Right atrium auricular region (tissue), 2 donors: ENCODE results near the gene TMEM271. TPM values are rescaled to one million over a fixed set of nuclear protein-coding genes. Genes with fewer than 3 reads are reported as not detected.

Experiments used
- DNase-seq: peaks from one replicate; pipeline ENCODE4 v3.0.0-alpha.2; 2019; ENCODE audit warnings: low spot score
- H3K27ac ChIP-seq, 2 donors: fragments of 200-600 bp; sonication (generic); 1 replicate in 1 of 2; 2 replicates in 1 of 2; pipeline ENCODE4 v1.5.1; 2016 to 2019
- H3K27me3 ChIP-seq, 2 donors: fragments of 200-600 bp; sonication (generic); one replicate each; pipeline versions ENCODE4 v1.5.1 to v1.6.0; 2017 to 2019
- H3K36me3 ChIP-seq: fragments of 200-600 bp; sonication (generic); one replicate; pipeline ENCODE4 v1.5.1; 2016
- H3K4me1 ChIP-seq, 2 donors: fragments of 200-600 bp; sonication (generic); one replicate each; pipeline versions ENCODE4 v1.5.1 to v1.6.0; 2017 to 2019
- H3K4me3 ChIP-seq, 2 donors: fragments of 200-600 bp; sonication (generic); 1 replicate in 1 of 2; 2 replicates in 1 of 2; pipeline ENCODE4 v1.5.1; 2017 to 2019; ENCODE audit warnings: mild to moderate bottlenecking in 1 of 2, moderate library complexity in 1 of 2
- H3K9me3 ChIP-seq, 2 donors: fragments of 200-600 bp; sonication (generic); one replicate each; pipeline ENCODE4 v1.5.1; 2019
- total RNA-seq, 2 donors: library from RNA; depleted of rRNA; stranded (reverse); fragments of >200 nt; gene quantifications; one replicate each; pipeline ENCODE4 v1.1.0, GENCODE V29; 2016
- TF ChIP-seq, protein P1 (sequence below), 2 donors: fragments of 200-600 bp; sonication (generic); IDR thresholded peaks; one replicate each; pipeline ENCODE4 v1.5.1; 2019; ENCODE audit warnings: antibody characterized with exemption in 2 of 2

Gene TMEM271
- total RNA-seq, 2 donors from 2014 or later, result not detected

DNA sequence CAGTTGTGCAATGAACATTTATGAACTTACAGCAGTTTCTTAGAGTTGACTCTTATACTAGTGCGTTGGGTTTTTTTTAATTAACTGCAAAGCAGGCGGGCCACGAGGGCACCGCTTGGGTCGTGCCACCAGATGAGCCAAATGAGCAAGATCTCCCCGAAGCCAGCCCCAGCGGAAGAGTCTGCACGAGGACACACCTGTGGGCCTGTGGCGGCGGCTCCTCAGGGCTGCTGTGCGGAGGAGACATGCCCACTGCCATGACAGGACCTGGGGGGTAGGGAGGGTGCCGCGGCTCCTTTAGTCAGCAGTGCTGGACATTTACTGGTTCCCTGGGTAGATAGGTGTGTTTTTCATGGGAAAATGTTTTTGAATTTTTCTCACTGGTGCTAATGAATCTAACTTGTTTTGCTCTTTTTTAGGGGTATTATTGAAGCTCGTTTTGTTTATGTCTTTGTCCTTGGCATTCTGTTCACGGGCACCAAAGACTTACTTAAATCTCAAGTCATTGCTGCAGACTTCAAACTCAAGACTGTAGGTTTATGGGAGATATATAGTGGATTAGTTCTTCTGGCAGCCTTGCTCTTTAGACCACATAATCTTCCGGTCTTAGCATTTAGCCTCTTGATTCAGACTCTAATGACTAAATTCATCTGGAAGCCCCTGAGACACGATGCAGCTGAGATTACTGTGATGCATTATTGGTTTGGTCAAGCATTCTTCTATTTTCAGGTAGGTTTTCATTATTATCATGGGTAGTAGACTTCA, 45.9 kb downstream of the TMEM271 start:
- H3K36me3 ChIP-seq, result peaks cover 72% of the 10 kb centered on the region
- H3K4me1 ChIP-seq, result no peaks in the 10 kb centered on the region
- H3K27ac ChIP-seq, result no peak overlapping the region
- no peaks in the 10 kb centered on the region for H3K9me3 ChIP-seq
- H3K27me3 ChIP-seq, result no peaks in the 10 kb centered on the region
- no peak overlapping the region for H3K4me3 ChIP-seq
- DNase-seq, result no peak
- TF ChIP-seq, protein P1, sequence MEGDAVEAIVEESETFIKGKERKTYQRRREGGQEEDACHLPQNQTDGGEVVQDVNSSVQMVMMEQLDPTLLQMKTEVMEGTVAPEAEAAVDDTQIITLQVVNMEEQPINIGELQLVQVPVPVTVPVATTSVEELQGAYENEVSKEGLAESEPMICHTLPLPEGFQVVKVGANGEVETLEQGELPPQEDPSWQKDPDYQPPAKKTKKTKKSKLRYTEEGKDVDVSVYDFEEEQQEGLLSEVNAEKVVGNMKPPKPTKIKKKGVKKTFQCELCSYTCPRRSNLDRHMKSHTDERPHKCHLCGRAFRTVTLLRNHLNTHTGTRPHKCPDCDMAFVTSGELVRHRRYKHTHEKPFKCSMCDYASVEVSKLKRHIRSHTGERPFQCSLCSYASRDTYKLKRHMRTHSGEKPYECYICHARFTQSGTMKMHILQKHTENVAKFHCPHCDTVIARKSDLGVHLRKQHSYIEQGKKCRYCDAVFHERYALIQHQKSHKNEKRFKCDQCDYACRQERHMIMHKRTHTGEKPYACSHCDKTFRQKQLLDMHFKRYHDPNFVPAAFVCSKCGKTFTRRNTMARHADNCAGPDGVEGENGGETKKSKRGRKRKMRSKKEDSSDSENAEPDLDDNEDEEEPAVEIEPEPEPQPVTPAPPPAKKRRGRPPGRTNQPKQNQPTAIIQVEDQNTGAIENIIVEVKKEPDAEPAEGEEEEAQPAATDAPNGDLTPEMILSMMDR (IDR thresholded peaks at IDR 0.05), result no peak

DNA sequence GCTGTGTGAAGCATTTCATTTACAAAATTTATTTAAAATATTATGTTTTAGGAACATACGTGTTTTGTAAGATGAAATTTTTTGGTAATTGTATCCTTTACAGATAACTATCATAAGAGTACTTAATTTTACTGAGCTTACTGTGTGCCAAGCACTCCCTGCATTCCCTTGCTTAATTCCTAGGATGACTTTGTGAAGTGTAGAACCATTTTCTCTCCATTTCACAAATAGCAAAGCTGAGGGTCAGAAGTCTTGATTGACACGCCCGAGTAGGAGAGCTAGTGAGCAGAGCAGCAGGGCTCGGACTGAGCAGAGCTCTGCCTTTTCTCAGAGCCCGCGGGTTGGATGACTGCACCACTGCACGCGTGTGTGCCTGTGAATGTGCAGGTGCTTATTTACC, 46.5 kb downstream of the TMEM271 start:
- Histone ChIP-seq H3K4me3 (no peak overlapping the region), H3K36me3 (peaks cover 68% of the 10 kb centered on the region)

DNA sequence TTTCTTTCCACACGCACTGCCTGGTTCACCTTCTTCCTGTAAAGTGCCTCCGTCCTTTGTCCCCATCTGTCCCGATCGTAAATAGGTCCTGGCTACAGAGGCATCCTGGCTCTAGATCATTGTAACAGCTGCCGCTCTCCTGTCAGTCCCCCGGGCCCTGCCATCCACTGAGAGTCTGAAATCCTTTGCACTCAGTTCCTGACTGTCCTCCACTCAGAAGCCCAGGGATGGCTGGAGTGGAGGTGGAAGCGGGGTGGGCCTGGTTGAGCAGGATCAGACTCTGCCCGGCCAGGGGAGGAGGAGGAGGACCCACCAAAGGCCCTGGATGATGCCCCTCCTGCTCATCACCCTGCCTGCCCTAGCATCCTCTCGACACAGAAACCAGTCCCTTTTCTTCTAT, 47.3 kb downstream of the TMEM271 start:
- H3K27ac ChIP-seq, result no peak overlapping the region
- H3K27me3 ChIP-seq, result no peaks in the 10 kb centered on the region
- peaks cover 67% of the 10 kb centered on the region for H3K36me3 ChIP-seq
- H3K4me3 ChIP-seq, result no peak overlapping the region
- no peak for DNase-seq
- H3K9me3 ChIP-seq, result no peaks in the 10 kb centered on the region
- no peaks in the 10 kb centered on the region for H3K4me1 ChIP-seq
- TF ChIP-seq, protein P1 (IDR thresholded peaks at IDR 0.05), result no peak

More for the DNA sequence above, 46.5 kb downstream of the TMEM271 start:
- Histone ChIP-seq H3K27me3 (no peaks in the 10 kb centered on the region), H3K4me1 (no peaks in the 10 kb centered on the region), H3K27ac (no peak overlapping the region), H3K9me3 (no peaks in the 10 kb centered on the region)
- no peak for DNase-seq
- TF ChIP-seq, protein P1 (IDR thresholded peaks at IDR 0.05), result no peak

DNA sequence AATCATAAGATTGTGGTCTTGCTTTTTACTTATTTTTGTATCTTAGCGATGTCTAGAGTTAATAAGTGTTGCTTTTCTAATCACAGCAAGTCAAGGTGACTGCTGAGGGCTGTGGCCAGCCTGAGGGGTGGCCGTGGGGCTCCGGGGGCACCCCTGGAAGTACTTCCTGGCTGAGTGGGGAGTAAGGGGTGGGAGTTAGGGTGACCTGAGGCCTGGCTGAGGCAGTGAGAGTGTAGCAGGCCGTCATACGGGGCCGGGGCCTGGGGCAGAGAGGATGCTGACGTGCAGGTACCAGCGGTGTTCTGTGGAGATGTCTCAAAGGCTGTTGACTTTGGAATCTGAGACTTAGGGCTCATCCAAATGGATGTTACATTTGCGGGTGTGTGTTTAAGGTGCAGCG, 47.8 kb downstream of the TMEM271 start:
- no peaks in the 10 kb centered on the region for H3K27me3 ChIP-seq
- TF ChIP-seq, protein P1 (IDR thresholded peaks at IDR 0.05), result no peak
- peaks cover 72% of the 10 kb centered on the region for H3K36me3 ChIP-seq
- H3K27ac ChIP-seq, result no peak overlapping the region
- no peaks in the 10 kb centered on the region for H3K4me1 ChIP-seq
- no peak for DNase-seq
- no peak overlapping the region for H3K4me3 ChIP-seq
- no peaks in the 10 kb centered on the region for H3K9me3 ChIP-seq

DNA sequence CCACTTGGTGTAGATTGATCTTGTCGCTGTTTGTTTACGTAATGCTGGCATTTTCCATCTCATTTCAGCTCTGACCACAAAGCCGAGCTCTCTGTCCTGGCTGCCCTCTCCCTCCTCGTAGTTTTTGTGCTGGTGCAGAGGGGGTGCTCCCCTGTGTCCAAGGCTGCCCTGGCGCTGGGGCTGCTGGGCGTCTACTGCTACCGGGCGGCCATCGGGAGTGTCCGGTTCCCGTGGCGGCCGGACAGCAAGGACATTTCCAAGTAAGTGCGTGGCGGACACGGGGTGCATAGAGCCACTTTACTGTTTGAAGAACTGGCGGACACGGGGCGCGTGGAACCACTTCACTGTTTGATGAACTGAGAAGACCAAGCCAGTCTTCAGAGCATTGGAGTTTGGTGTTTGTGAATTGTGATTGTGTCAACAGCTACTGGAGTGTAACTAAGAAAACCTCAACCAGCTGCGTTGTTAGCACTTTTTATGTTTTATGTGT, 49.1 kb downstream of the TMEM271 start:
- H3K27me3 ChIP-seq, result no peaks in the 10 kb centered on the region
- no peak overlapping the region for H3K27ac ChIP-seq
- TF ChIP-seq, protein P1 (IDR thresholded peaks at IDR 0.05), result no peak
- H3K4me3 ChIP-seq, result no peak overlapping the region
- H3K36me3 ChIP-seq, result peaks cover 78% of the 10 kb centered on the region
- no peaks in the 10 kb centered on the region for H3K9me3 ChIP-seq
- no peak for DNase-seq
- no peaks in the 10 kb centered on the region for H3K4me1 ChIP-seq
